Karpas-422 (cell line): Measurements from ENCODE around the gene SNRPF. TPM values are rescaled to one million over a fixed set of nuclear protein-coding genes. Genes with fewer than 3 reads are reported as not detected.

Source experiments
- total RNA-seq: library from RNA; depleted of rRNA; stranded (reverse); fragments of >200 nt; shearing (Covaris generic); gene quantifications from 2 replicates; pipeline ENCODE4 v1.2.3, GENCODE V29; 2014; ENCODE audit warnings: low replicate concordance; rRNA removed

The SNRPF gene
- total RNA-seq, 1 experiment from 2014 or later = 41.4 TPM

Other genes with a start within 250 kb of the SNRPF start
- gene NTN4, start 68.2 kb upstream of the SNRPF start, total RNA-seq = not detected in 2 replicates
- gene CCDC38, start 83.7 kb downstream of the SNRPF start, total RNA-seq = 0.07 TPM in 1 of 2 replicates, not detected in the other
- gene AMDHD1, start 84.4 kb downstream of the SNRPF start, total RNA-seq = 0.29 and 0.56 TPM in 2 replicates
- gene HAL, start 137.4 kb downstream of the SNRPF start, total RNA-seq = 0.07 and 0.69 TPM in 2 replicates
- gene LTA4H, start 176.6 kb downstream of the SNRPF start, total RNA-seq = 88.7 and 120 TPM in 2 replicates